GM12892 (cell line): Measurements from ENCODE around the gene GSS.

Experiments used
- DNase-seq: peaks from one replicate; pipeline ENCODE4 v3.0.0; 2011; ENCODE audit not compliant: insufficient read length
- FAIRE-seq: peaks from 2 replicates; lab custom pipeline; 2011; peaks lifted over from hg19 to GRCh38; lab: Jason Lieb, UNC
- POLR2A ChIP-seq: IDR thresholded peaks from 2 replicates; pipeline ENCODE4 v1.6.1; 2011; ENCODE audit warnings: low read depth, low read length, control low read depth
- POLR2AphosphoS5 ChIP-seq: IDR thresholded peaks from 2 replicates; pipeline ENCODE4 v1.6.1; 2011; ENCODE audit warnings: low read depth, low read length, control low read depth
- TAF1 ChIP-seq: IDR thresholded peaks from 2 replicates; pipeline ENCODE4 v1.6.1; 2011; ENCODE audit warnings: low read depth, mild to moderate bottlenecking, control low read depth, low read length, borderline replicate concordance

The GSS gene

GRCh38 chr20:34949120-34949519 is 6.5 kb downstream of the GSS start:
- FAIRE-seq = no peak
- TF ChIP-seq POLR2A (no peak), TAF1 (no peak), POLR2AphosphoS5 (no peak)
- DNase-seq = no peak

GRCh38 chr20:34948030-34948429 is 7.6 kb downstream of the GSS start:
- DNase-seq (no peak), FAIRE-seq (no peak)

GRCh38 chr20:34947336-34947735 is 8.3 kb downstream of the GSS start:
- FAIRE-seq (no peak), DNase-seq (no peak)
- no peak for TF ChIP-seq POLR2A
- TF ChIP-seq POLR2AphosphoS5 = no peak
- TF ChIP-seq TAF1 = no peak

More at GRCh38 chr20:34948030-34948429, 7.6 kb downstream of the GSS start:
- TF ChIP-seq POLR2AphosphoS5 = no peak
- TF ChIP-seq POLR2A = no peak
- no peak for TF ChIP-seq TAF1

- FAIRE-seq (no peak), DNase-seq (no peak)
- TF ChIP-seq POLR2AphosphoS5 (no peak), POLR2A (no peak), TAF1 (no peak)
Observed at GRCh38 chr20:34946661-34947060, 8.9 kb downstream of the GSS start.

GRCh38 chr20:34945315-34946077 is 10.1 kb downstream of the GSS start:
- TF ChIP-seq POLR2AphosphoS5 = no peak
- no peak for TF ChIP-seq POLR2A
- no peak for TF ChIP-seq TAF1
- DNase-seq = no peak
- no peak for FAIRE-seq

GRCh38 chr20:34943808-34944567 is 11.6 kb downstream of the GSS start:
- no peak for TF ChIP-seq POLR2AphosphoS5
- TF ChIP-seq POLR2A = no peak
- DNase-seq (no peak), FAIRE-seq (no peak)

- TF ChIP-seq TAF1 (no peak), POLR2AphosphoS5 (no peak), POLR2A (no peak)
- DNase-seq (no peak), FAIRE-seq (no peak)
Observed at GRCh38 chr20:34942301-34942700, 13.3 kb downstream of the GSS start.

GRCh38 chr20:34941226-34941625 is 14.4 kb downstream of the GSS start:
- FAIRE-seq (no peak), DNase-seq (no peak)
- TF ChIP-seq POLR2A = no peak
- TF ChIP-seq POLR2AphosphoS5 = no peak
- TF ChIP-seq TAF1 = no peak

- DNase-seq (no peak), FAIRE-seq (no peak)
Observed at GRCh38 chr20:34940081-34940481, 15.5 kb downstream of the GSS start.

GRCh38 chr20:34938466-34939163 is 17.0 kb downstream of the GSS start:
- no peak for DNase-seq
- no peak for TF ChIP-seq POLR2A
- no peak for TF ChIP-seq POLR2AphosphoS5
- TF ChIP-seq TAF1 = no peak
- no peak for FAIRE-seq

More at GRCh38 chr20:34940081-34940481, 15.5 kb downstream of the GSS start:
- TF ChIP-seq POLR2AphosphoS5 (no peak), TAF1 (no peak)

- FAIRE-seq (no peak), DNase-seq (no peak)
- TF ChIP-seq TAF1 (no peak), POLR2A (no peak), POLR2AphosphoS5 (no peak)
Observed at GRCh38 chr20:34931771-34932170, 23.8 kb downstream of the GSS start.

GRCh38 chr20:34928411-34928810 is 27.2 kb downstream of the GSS start:
- TF ChIP-seq POLR2AphosphoS5 (no peak), TAF1 (no peak), POLR2A (no peak)
- FAIRE-seq = no peak
- DNase-seq = no peak

- FAIRE-seq (no peak), DNase-seq (no peak)
- no peak for TF ChIP-seq POLR2AphosphoS5
- TF ChIP-seq TAF1 = no peak
- no peak for TF ChIP-seq POLR2A
Observed at GRCh38 chr20:34927736-34928135, 27.9 kb downstream of the GSS start.
